Mesothelial cell of epicardium (in vitro differentiated cells): ENCODE results near the gene B3GNT3. TPM values are rescaled to one million over a fixed set of nuclear protein-coding genes. Genes with fewer than 3 reads are reported as not detected.
"Not testable (repeated sequence)": the region's sequence is repeated elsewhere in the genome, so short reads cannot be mapped to it uniquely, and the experiment has no call there.

ENCODE experiments used
- DNase-seq, 2 experiments: peaks; one replicate each; pipeline ENCODE4 v3.0.0; 2021; ENCODE audit warnings: low spot score in 2 of 2; ENCODE audit not compliant: unreplicated experiment in 2 of 2
- H3K27ac Mint-ChIP-seq: 2 replicates; pipeline ENCODE4 v1.8.0; 2021; ENCODE audit warnings: mixed read lengths
- H3K27me3 Mint-ChIP-seq: 2 replicates; pipeline ENCODE4 v1.8.0; 2021; ENCODE audit warnings: low read depth, mixed read lengths
- H3K36me3 Mint-ChIP-seq: 2 replicates; pipeline ENCODE4 v1.8.0; 2021; ENCODE audit warnings: mixed read lengths
- H3K4me1 Mint-ChIP-seq: 2 replicates; pipeline ENCODE4 v1.8.0; 2021; ENCODE audit warnings: mixed read lengths
- H3K4me3 Mint-ChIP-seq: 2 replicates; pipeline ENCODE4 v1.8.0; 2021; ENCODE audit warnings: mild to moderate bottlenecking, moderate library complexity, mixed read lengths
- H3K9me3 Mint-ChIP-seq: 2 replicates; pipeline ENCODE4 v1.8.0; 2021; ENCODE audit warnings: mixed read lengths
- CTCF ChIP-seq: fragments of 200-600 bp; sonication (generic); IDR thresholded peaks from one replicate; pipeline ENCODE4 v1.5.0; 2021; ENCODE audit warnings: antibody characterized with exemption; ENCODE audit not compliant: unreplicated experiment
- total RNA-seq: library from RNA; stranded (reverse); gene quantifications from 3 replicates; pipeline ENCODE4 v1.2.1, GENCODE V29; 2021

Gene B3GNT3
- total RNA-seq, 1 donor from 2014 or later: not detected

- no peak for TF ChIP-seq CTCF
- peak in 1 of 2 experiments; percentile 45 for DNase-seq
- H3K4me1 Mint-ChIP-seq: peaks cover 5% of the 10 kb centered on the region
- peak overlapping the region; percentile 47 for H3K4me3 Mint-ChIP-seq
- peaks cover 31% of the 10 kb centered on the region for H3K27me3 Mint-ChIP-seq
- H3K27ac Mint-ChIP-seq: no peak overlapping the region
- H3K36me3 Mint-ChIP-seq: no peaks in the 10 kb centered on the region
- no peaks in the 10 kb centered on the region for H3K9me3 Mint-ChIP-seq
These were observed 16.5 kb upstream of the B3GNT3 start for GRCh38 chr19:17778251-17778967.

- Mint-ChIP-seq H3K27me3 (peaks cover 31% of the 10 kb centered on the region), H3K27ac (no peak overlapping the region), H3K36me3 (no peaks in the 10 kb centered on the region), H3K4me1 (peaks cover 7% of the 10 kb centered on the region), H3K9me3 (no peaks in the 10 kb centered on the region), H3K4me3 (peak overlapping the region; percentile 36)
- TF ChIP-seq CTCF: no peak
- no peak for DNase-seq
These were observed 15.7 kb upstream of the B3GNT3 start for GRCh38 chr19:17778968-17779929.

DNA sequence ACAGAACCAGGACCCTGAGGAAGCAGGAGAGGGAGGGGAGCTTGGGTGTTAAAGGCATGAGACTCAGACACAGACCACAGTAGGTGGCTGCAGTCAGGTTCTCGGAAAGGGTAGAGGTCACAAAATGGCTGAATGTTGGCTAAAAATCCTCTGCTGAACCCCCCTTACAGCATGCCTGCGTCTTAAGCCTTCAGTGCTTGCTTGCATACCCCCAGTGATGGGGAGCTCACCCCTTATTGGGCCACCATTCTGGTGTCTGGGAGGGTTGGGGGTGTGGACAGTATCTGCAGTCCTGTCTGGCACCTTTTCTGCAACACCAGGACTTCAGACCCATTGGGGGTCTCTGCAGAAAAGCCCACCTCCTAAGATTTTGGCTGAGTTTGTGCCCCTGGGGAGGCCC is 14.2 kb upstream of the B3GNT3 start:
- Mint-ChIP-seq H3K27ac (no peak overlapping the region), H3K9me3 (no peaks in the 10 kb centered on the region), H3K4me3 (no peak overlapping the region), H3K36me3 (no peaks in the 10 kb centered on the region), H3K27me3 (peaks cover 28% of the 10 kb centered on the region), H3K4me1 (peaks cover 7% of the 10 kb centered on the region)
- DNase-seq: no peak
- TF ChIP-seq CTCF: no peak

DNA sequence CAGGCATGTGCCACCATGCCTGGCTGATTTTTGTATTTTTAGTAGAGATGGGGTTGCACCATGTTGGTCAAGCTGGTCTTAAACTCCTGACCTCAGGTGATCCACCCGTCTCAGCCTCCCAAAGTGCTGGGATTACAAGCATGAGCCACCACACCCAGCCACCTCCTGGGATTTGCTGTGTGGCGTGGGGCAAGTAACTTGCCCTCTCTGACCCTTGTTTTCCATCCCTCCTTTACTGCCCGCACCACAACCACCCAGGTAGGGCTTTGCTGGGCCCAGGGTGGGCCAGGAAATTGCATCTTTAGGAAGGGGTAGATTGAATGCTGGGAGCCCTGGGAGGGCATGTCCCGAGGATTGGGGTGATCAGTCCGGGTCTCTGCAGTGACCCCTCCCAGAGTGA is 11.2 kb upstream of the B3GNT3 start:
- H3K27me3 Mint-ChIP-seq, H3K27ac Mint-ChIP-seq: not testable (repeated sequence)

GRCh38 chr19:17784201-17785008 is 10.5 kb upstream of the B3GNT3 start:
- H3K9me3 Mint-ChIP-seq: no peaks in the 10 kb centered on the region
- TF ChIP-seq CTCF: peak; percentile 86
- H3K27ac Mint-ChIP-seq: no peak overlapping the region
- H3K27me3 Mint-ChIP-seq: peaks cover 1% of the 10 kb centered on the region
- no peaks in the 10 kb centered on the region for H3K36me3 Mint-ChIP-seq
- peak; percentile 46 to 74 for DNase-seq
- no peak overlapping the region for H3K4me3 Mint-ChIP-seq
- H3K4me1 Mint-ChIP-seq: peaks cover 2% of the 10 kb centered on the region

More for the DNA sequence above, 11.2 kb upstream of the B3GNT3 start:
- H3K4me1 Mint-ChIP-seq, H3K4me3 Mint-ChIP-seq, DNase-seq, H3K36me3 Mint-ChIP-seq, H3K9me3 Mint-ChIP-seq: not testable (repeated sequence)
